GM21447 (cell line): ENCODE measurements around the gene EDEM3.

Experiments
- ATAC-seq: cut with Tn5 transposase; IDR thresholded peaks from one replicate; pipeline ENCODE4 v1.9.1; 2021; ENCODE audit not compliant: unreplicated experiment

The EDEM3 gene

DNA sequence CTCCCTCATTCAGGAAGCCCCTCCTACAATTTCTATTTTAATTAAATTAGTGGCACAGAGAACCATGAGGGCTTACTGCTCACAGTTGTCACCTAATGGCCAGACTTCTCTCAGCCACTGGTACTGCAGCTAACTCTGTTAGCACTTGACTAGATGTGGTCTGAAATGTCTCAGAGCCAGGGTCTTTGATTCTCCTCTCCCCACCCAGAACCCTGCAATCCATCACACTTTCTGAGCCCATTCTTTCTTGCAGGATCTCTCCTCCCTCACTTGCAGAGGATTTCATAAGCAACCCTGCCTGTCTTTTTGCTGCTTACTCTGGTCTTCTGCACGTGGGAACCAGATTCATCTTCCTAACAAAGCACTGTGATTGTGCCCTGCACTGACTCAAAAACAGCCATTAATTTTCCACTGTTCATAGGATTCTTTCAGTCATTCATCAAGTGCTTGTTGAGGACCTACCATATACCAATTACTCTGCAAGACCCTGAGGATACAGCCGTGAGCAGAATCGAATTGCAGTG lies 108.4 kb downstream of the EDEM3 start:
- no peak for ATAC-seq

DNA sequence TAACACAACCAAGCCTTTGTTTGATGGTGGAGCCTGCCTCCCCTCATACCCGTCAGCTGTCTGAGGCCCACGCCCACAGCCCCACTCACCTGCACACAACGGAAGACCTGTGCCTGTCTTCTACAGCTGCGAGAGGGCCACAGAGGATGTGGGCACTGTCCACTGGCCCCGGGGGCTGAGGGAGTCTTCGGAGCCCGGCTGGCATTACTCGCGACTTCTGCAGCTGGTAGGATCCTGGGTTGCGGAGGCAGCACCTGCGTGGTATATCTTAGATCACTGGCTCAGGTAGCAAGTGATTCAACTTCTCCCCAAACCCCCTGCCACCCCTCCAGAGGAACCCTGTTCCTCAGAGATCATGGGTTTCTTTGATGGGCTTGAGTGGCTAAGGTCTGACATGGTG lies 109.9 kb downstream of the EDEM3 start:
- ATAC-seq = no peak

DNA sequence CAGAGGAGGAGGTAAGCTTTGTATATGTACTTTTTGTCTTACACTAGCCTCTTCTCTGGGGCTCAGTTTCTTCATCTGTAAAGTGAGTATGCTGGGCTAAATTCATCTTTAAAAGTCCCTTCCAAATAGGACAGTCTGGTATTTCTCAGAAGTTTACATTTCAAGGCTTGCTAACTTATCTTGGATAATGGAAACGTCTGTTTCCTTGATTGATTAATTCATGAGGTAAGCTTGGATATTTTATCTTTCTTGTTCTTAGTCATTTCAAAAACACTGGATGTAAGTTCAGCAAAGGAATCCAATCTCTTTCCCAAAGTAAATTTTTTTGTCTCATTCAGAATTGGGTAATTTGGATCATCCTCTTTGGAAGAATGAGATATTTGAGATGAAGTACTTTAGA lies 111.0 kb downstream of the EDEM3 start:
- ATAC-seq = no peak

DNA sequence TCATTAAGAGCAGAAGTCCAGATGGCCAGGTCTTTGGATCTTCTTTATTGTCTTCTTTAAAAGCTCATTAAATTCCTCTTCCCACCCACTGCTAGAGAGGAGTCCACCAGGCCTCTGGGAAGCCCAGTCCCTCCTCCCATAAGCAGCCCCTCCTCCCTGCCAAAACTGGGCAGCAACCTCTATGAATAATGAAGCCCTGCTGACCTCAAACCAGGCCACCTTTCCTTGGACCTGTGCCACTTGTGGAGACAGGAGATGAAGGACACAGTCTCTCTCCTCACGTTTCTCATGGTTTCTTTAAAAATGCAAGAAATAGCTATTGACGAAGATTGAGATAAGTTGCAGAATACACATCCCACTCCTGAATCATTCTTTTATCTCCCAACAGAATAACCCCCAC lies 112.8 kb downstream of the EDEM3 start:
- ATAC-seq = no peak

DNA sequence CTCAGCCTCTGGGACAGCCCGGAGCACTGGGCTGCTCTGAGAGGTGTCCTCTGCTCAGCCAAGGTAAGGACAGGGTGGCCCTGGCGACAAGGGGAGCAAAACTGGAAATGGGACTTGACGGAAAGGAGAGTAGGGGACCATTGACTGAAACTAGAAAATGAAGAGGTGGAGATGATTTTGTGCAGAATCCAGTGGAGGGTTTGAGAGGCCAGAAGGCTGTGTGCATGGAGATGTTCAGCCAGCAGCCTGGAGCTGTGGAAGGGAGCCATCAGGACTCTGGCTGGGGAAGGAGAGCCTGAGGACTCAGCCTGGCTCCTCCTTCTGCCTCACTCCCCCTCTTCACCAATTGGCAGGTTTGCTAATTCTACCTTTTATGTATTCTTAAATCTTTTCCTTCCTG lies 114.2 kb downstream of the EDEM3 start:
- ATAC-seq = no peak
